ENCODE data around the gene SLC35F3.

GRCh38 chr1:234238060-234238459 lies 333.6 kb downstream of the SLC35F3 start:
- TF ChIP-seq YY1 (IDR thresholded peaks at IDR 0.05; ENCODE audit: low read depth) (no peak), TEAD4 (IDR thresholded peaks at IDR 0.05) (no peak), RAD21 (IDR thresholded peaks at IDR 0.05; ENCODE audit: low read depth) (no peak), REST (IDR thresholded peaks at IDR 0.05; ENCODE audit: low read depth) (no peak)

All from Ishikawa (cell line).